GM06990 (cell line): ENCODE results near the gene FKRP.
"Not testable (repeated sequence)": the region's sequence is repeated elsewhere in the genome, so short reads cannot be mapped to it uniquely, and the experiment has no call there.

Experiments used
- DNase-seq: peaks from one replicate; pipeline ENCODE4 v3.0.0-alpha.2; 2011; ENCODE audit not compliant: insufficient read length; ENCODE audit errors: extremely low read depth
- H3K27me3 ChIP-seq: replicated peaks from 2 replicates; pipeline ENCODE4 v1.6.0; 2011; ENCODE audit warnings: low read length; ENCODE audit not compliant: control insufficient read depth, insufficient read depth
- H3K36me3 ChIP-seq: 2 replicates; pipeline ENCODE4 v1.5.1; 2011; ENCODE audit warnings: low read length; ENCODE audit not compliant: control insufficient read depth, insufficient read depth
- H3K4me3 ChIP-seq: replicated peaks from 2 replicates; pipeline ENCODE4 v1.5.1; 2011; ENCODE audit warnings: low read depth, mild to moderate bottlenecking, control low read depth, low read length
- CTCF ChIP-seq: IDR thresholded peaks from 2 replicates; pipeline ENCODE4 v1.5.1; 2011; ENCODE audit warnings: low read length, control low read depth, mild to moderate bottlenecking, inconsistent platforms; ENCODE audit not compliant: insufficient read depth, poor library complexity, severe bottlenecking

Gene FKRP

GRCh38 chr19:46802152-46802551 is 56.3 kb downstream of the FKRP start:
- no peaks in the 10 kb centered on the region for H3K36me3 ChIP-seq
- no peaks in the 10 kb centered on the region for H3K27me3 ChIP-seq
- no peak for DNase-seq
- H3K4me3 ChIP-seq = no peak overlapping the region
- TF ChIP-seq CTCF = no peak

- Histone ChIP-seq H3K27me3 (no peaks in the 10 kb centered on the region), H3K4me3 (no peak overlapping the region), H3K36me3 (no peaks in the 10 kb centered on the region)
- no peak for DNase-seq
- no peak for TF ChIP-seq CTCF
These were observed 57.7 kb downstream of the FKRP start for GRCh38 chr19:46803555-46803954.

GRCh38 chr19:46804432-46804831 is 58.6 kb downstream of the FKRP start:
- H3K4me3 ChIP-seq, H3K36me3 ChIP-seq, H3K27me3 ChIP-seq, DNase-seq: not testable (repeated sequence)

DNA sequence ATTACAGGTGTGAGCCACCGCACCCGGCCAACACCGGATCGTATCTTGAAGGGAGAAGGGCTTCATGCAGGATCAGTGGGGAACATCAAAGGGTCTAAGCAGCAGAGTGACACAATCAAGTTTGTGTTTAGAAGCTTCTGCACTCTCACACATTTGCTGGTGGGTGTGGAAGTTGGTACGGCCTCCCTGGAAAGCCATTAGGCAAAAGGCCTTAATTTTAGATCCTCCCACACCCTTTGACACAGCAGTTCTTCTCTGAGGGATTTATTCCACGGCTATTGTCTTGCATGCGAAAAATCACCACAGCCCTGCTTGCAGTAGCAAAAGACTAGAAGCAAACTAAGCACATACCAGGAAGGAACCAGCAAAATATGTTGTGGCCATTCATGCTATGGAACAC is 60.8 kb downstream of the FKRP start:
- no peaks in the 10 kb centered on the region for H3K27me3 ChIP-seq
- no peaks in the 10 kb centered on the region for H3K36me3 ChIP-seq
- no peak for TF ChIP-seq CTCF
- DNase-seq = no peak
- H3K4me3 ChIP-seq = no peak overlapping the region
